HG03521 (cell line): ENCODE data around the gene CCDC47.
"Not testable (repeated sequence)": the region's sequence is repeated elsewhere in the genome, so short reads cannot be mapped to it uniquely, and the experiment has no call there.

Source experiments
- ATAC-seq: cut with Tn5 transposase; IDR thresholded peaks from one replicate; pipeline ENCODE4 v1.9.1; 2021; ENCODE audit warnings: mild to moderate bottlenecking, moderate library complexity; ENCODE audit not compliant: unreplicated experiment

CCDC47 gene, protein sequence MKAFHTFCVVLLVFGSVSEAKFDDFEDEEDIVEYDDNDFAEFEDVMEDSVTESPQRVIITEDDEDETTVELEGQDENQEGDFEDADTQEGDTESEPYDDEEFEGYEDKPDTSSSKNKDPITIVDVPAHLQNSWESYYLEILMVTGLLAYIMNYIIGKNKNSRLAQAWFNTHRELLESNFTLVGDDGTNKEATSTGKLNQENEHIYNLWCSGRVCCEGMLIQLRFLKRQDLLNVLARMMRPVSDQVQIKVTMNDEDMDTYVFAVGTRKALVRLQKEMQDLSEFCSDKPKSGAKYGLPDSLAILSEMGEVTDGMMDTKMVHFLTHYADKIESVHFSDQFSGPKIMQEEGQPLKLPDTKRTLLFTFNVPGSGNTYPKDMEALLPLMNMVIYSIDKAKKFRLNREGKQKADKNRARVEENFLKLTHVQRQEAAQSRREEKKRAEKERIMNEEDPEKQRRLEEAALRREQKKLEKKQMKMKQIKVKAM

DNA sequence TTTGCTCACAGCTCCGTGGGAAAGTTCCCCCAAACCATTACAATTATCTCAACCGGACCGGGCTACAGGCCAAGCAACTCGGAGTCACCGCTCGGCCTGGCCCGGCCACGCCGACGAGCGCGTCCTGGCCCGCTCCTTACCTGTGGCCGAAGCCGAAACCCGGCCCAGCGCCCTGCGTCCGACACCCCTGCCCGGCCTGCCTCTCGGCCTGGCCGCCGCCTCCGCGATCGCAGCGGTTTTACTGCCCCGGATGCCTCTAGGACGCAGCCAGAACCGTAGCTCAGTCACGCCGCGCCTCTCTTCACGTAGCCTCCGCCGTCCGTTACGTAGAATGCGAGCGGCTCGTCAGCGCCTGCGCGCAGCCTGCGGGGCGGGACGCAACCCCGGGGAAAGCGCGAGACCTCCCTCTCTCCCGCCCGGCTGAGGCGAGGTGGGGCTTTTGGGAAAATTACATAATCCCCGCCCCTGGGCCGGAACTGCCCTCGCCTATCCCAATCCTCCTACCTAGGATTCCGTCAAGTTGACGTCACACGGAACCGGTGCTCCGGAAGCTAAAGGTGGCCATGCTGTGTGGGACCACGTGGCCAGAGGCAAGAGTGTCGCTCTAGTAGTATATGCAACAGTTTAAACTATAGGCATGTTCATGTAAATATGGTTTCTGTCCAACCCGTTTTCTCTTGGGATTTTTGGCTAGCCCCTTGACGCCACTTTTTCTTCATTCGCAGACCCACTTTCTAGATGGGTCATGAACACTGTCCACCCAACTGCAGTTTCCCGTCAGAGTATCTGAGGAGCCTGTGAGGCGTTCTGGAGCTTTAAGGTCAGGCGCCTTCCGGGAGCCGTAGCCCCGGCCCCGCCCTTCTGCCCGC is at the start of gene CCDC47:
TSS of gene CCDC47 (minus strand) at position 326 of the 869 bp plus-strand sequence. CDS start 7,422 bp downstream, outside the sequence.
- ATAC-seq = peak; percentile 83

DNA sequence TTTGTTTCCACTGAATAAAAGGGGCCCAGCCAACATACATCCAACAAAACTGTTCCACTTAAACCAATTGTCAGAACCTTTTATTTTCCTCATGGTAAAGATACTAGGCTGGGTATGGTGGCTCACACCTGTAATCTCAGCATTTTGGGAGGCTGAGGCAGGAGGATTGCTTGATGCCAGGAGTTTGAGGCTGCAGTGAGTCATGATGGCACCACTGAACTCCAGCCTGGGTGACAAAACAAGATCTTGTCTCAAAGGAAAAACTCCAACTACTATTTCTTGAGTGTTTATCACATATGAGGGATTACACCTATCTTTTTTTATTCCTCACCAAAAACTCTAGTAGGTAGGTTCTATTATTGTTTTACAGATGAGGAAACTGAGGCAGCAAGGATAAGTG is 49.1 kb upstream of the CCDC47 start:
- no peak for ATAC-seq

DNA sequence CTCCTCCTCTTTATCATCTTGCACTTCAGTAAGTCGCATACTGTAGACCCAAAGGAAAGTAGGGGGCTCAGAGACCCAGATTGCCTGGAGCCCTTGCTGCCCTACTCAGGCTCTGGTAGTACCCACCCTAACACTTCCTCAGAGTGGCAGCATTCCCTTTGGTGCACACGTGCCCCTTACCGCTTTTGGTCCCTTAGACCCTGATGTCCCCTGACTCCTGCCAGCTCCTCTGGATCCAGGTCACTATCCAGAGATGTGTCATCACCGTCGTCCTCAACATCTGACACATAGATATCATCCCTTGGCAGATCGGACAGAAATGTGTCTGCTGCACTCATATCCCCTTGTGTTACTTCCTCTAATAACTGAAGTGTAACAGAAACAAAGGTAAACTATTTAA is 48.4 kb upstream of the CCDC47 start:
- no peak for ATAC-seq

DNA sequence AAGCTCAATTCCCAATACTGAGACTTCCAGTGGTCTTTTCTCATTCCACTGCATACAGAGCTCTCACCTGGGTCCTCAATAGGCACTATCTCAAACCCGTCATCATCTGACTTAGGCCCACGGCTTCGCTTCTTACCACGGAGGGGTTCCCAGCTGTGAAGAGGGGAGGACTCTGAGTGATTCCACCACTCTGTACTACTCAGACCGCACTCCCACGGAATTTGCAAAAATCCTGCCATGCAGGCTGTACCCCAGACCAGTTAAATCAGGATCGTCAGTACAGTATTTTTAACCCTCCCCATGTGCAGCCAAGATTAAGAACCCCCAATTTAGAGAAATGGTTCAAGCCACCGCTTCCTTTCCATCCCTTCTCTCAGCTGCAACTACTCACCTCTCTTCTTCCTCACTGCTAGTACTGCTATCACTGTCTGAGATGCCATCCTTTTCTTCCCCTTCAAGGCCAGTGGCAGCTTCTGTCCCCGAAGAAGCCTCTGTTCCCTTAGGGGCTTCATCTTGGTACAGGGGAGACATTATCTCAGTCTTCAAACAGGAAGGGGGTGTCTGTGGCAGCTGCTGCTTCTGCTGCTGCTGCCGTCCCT is 47.7 kb upstream of the CCDC47 start:
- no peak for ATAC-seq

DNA sequence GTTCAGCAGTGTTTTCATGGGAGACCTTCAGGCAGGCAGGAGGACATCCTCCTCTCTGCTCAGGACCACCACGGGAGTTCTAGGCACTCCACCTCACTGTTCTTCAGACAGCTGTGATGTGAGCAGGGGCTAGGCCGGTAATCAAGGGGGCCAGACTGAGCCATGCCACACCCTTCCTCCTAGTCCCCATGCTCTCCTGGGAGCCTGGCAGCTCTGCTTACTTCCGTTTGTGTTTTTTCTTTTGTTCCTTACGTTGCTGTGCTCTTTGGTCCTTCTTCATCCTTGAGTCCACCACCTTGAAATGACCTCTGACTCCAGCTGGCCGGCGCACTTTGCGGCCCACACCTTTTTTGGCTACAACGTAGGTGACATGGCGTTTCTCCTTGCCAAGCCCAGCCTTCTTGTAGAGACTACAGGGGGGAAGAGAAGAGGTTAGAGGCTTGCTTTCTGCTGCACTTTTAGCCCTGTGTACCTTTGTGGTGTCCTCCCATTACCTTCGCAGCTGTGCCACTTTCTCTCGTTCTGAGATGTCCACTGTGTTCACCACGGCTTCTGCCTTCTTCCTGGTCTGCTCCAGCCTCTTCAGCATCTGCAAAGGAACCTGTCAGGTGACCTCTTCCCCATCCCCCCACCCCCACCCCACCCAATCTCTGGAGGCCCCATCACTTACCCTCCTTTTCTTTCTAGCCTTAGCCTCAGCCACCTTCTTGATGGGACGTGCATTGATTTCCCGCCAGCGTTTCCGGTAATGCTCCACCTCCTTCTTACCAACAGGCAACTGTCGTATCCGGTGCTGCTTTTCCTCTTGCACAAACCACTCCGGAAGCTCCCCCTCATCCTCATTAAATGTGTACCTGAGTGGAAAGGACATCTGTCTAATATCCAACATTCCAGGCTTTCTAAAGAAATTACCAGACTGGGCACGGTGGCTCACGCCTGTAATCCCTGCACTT is 46.5 kb upstream of the CCDC47 start:
- ATAC-seq = no peak

DNA sequence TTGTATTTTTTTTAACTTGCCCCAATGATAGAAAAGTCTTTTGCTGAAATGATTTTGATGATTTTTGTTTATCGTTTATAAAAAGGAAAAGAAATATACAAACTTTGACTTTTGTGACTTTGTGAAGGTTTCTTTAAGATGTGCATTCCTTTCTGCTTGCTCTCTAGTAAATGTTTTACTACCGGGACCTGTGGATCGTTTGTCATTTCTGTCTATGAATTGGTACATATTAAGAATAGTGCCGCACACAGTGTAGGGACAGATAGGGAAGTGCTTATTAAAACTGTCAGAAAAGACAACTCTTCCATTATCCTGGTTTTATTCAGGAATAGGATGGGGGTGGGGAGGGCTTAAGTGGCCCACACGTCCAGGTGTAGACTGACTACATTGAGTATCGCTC is 45.7 kb upstream of the CCDC47 start:
- ATAC-seq = no peak

DNA sequence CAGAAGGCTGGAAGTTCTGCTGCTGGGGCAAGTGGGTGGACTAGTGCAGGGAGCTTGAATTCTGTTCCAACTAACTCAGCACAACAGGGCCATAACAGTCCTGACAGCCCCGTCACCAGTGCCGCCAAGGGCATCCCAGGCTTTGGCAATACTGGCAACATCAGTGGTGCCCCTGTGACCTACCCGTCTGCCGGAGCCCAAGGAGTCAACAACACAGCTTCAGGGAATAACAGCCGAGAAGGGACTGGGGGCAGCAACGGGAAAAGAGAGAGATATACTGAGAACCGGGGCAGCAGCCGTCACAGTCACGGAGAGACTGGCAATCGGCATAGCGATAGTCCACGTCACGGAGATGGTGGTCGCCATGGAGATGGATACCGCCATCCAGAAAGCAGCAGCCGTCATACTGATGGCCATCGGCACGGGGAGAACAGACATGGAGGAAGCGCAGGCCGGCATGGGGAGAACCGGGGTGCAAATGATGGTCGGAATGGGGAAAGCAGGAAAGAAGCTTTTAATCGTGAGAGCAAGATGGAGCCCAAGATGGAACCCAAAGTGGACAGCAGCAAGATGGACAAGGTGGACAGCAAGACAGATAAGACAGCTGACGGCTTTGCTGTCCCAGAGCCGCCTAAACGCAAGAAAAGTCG is 44.5 kb upstream of the CCDC47 start:
- no peak for ATAC-seq

DNA sequence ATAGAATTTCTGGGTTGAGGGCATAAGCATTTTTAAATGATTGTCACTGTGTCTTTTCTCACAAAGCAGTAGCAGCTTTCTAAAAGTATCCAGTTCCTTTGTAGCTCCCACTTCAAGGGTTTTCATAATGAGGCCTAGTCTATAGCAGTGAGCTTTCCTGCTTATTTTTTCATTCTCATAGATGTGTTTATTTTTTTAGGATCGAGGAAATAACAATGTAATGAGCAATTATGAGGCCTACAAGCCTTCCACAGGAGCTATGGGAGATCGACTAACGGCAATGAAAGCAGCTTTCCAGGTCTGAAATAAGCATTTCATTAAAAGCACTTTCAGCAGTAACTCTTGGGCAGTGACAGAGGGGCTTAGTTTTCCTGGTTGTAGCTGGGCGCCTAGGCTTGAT is 43.3 kb upstream of the CCDC47 start:
- ATAC-seq = no peak

DNA sequence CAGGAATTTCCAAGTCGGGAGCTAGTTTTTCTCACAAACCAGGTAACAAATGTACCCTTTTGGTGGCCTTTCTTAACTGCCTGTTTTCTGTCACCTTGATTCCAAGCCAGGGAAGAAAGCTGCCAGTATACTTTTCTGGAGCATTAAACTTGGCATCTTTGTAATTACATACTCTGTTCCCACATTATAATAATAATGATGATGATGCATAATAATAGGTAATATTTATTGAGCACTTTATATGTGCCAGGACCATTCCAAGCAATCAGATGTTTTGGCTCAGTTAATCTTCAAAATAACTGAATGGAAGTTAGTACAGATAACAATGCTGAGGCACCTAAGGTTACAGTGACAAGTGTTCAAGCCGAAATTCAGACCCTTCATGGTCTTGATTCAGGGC is 42.7 kb upstream of the CCDC47 start:
- no peak for ATAC-seq

DNA sequence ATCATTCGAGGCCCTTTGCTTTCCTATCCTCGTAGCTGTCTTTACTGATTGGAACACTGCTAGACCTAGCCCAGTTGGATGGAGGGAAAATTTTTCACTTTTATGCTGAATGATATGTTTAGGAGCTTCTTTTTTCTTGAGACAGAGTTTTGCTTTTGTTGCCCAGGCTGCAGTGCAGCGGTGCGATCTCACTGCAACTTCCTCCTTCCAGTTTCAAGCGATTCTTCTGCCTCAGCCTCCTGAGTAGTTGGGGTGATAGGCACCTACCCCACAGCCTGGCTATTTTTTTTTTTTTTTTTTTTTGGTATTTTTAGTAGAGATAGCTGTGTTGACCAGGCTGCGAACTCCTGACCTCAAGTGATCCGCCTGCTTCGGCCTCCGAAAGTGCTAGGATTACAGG is 36.6 kb upstream of the CCDC47 start:
- ATAC-seq = no peak

DNA sequence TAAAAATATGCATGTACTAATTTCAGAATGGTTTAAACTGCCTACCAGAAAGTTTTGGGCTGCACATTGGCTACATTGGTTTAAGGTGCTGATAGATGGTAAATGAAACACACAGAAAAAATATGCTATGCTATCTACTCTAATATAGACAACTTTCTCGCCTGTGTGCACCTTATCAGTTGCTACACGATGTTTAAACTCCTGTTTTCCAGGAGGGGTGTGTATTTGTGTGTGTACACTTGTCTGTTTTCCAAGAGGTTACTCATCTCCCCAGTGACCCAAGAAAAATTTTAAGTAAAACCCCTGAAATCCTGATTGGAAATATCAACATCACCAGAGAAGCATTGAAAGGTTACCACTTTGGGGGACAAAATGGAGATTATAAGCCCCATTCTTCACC is 32.2 kb upstream of the CCDC47 start:
- ATAC-seq = no peak

DNA sequence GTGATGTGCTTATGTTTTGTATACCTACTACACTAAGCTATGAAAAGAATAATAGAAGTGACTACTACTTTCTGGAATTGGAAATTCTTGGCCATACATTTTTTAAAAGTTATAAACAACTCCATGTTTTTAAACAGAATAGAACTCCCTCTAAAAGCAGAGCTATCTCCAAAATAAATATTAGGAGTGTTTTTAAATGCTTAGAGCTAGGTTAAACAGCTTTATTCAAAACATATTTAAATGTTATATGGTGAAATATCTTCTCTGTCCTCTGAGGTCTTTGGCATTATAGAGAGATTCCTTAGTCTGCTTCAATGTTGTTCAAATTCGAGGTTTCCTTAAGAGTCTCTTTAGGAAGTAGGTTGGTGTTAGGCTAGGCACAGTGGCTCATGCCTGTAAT is 30.9 kb upstream of the CCDC47 start:
- no peak for ATAC-seq

DNA sequence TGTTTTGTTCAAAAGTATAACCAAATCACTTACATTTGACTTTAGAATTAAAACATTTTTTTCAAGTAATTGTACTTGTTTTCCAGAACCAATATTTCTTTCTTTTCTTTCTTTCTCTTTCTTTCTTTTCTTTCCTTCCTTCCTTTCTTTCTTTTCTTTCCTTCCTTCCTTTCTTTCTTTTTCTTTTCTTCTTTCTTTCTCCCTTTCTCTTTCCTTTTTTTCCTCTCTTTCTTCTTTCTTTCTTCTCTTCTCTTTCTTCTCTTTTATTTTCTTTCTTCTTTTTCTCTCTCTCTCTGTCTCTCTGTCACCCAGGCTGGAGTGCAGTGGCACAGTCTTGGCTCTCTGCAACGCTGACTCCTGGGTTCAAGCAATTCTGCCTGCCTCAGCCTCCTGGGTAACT is 27.4 kb upstream of the CCDC47 start:
- ATAC-seq = no peak

DNA sequence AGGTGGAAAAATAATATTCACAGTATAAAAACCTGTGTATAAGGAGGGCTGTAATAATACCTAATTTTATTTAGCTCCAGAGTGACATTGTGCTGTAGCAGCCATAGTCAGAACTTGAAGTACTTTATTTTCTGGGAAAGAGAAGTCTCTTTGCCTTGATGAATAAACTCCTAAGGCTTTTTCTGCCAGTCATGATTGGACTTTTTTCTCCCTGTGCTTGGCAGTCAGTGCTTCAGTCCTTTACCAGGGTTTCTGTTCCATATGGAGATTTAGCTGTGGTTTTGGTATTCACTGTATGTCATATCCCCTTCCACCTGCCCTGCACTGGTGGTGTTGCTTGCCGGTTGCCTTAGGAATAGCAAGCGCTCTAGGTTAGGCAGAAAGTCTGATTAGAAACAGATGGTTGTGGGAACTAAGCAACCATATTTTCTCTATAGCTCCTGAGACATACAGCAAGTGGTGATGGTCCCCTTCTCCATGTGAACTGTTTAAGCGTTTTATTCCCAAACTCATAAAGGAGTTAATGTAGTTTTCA is 25.2 kb upstream of the CCDC47 start:
- ATAC-seq = no peak

DNA sequence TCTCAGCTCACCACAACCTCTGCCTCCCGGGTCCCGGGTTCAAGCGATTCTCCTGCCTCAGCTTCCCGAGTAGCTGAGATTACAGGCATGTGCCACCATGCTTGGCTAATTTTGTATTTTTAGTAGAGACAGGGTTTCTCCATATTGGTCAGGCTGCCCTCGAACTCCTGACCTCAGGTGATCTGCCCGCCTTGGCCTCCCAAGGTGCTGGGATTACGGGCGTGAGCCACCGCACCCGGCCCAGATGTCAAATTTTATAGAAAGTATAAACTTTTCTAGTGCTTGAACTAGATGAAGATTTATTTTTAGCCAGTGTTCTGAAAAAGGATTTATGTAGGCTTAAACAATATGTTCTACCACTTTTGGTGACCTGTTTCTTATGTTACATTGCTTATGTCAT is 23.0 kb upstream of the CCDC47 start:
- not testable (repeated sequence) for ATAC-seq

DNA sequence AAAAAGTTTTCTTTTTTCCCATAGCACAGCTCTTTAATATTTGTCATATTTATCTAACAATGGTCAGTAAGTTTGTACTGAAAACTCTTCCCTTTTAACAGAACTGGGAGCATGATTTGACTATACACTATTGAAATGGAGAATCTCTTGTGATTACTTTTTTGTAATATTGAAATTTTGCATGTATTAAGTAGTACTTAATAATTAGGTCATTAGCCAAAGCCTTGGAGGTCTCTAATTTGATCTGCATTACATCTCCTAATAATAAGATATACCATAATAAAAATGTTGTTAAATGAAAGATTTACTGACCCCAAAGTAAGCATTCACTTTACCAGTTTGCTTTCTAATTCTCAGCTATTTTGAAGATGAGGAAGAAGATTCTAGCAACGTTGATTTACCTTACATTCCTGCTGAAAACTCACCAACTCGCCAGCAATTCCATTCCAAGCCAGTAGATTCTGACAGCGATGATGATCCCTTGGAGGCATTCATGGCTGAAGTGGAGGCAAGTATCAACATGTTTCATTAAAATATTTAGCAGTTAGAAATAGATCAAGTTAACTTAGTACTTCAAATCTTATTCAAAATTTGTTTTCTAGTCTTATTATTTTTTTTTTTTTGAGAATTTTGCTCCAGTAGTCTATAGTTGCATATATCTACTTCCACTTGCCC is 18.8 kb upstream of the CCDC47 start:
- no peak for ATAC-seq

DNA sequence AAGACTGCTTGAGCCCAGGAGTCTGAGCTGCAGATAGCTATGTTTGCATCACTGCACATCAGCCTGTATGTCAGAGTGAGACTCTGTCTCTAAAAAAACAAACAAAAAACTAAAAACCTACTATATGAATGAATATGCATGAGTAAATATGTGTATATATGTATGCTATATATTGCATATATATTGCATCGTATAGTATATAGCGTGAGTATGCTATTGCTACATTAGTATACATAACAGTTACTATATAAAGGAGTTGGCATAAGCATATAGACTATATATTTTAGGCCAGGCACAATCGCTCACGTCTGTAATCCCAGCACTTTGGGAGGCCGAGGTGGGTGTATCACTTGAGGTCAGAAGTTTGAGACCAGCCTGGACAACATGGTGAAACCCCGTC is 16.7 kb upstream of the CCDC47 start:
- no peak for ATAC-seq

DNA sequence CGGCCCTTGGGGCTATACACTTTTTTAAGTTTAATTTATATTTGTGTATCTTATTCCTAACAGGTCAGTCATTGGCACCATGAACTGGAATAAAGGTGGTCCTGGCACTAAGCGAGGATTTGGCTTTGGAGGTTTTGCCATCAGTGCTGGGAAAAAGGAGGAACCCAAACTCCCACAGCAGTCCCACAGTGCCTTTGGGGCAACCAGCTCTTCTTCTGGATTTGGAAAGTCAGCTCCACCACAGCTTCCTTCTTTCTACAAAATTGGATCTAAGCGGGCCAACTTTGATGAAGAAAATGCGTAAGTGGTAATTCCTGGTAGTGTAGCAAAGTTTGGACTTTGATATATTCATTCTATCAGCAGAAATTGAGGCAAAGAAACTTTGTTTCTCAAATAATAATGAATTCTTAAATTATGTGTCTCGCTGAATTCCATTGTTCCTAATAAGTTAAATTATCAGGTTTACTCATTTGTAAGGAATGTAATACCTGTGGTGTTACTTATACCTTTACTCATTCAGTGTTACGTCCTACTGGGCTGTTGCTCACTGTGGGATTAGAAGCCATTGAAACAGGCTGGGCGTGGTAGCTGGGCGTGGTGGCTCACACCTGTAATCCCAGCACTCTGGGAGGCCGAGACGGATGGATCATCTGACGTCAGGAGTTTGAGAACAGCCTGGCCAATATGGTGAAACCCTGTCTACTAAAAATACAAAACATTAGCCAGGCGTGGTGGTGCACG is 13.7 kb upstream of the CCDC47 start:
- ATAC-seq = no peak
